8988T (cell line): ENCODE results near the gene BNIP2.

ENCODE experiments used
- DNase-seq: peaks from one replicate; pipeline ENCODE4 v3.0.0; 2011

The BNIP2 gene

GRCh38 chr15:59618406-59618805 lies 70.7 kb downstream of the BNIP2 start:
- no peak for DNase-seq

DNA sequence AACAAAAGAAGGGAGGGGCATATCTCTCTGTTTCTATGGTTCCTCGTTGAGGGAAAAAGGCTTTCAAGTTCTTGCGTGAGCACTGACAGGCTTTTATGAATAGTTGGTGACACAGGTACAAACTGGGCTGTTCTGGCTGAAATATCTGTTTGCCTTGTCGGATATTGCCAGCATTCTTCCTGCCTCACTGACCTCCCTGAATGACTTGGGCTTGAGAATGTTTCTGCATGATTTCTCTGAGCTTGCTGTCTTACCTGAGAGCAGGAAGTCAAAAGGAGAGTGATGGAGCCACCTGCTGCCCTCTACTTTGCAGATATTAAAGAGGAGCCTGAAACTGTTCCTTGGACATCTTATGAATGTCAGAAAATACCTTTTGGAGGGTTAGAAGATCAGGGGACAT lies 72.7 kb downstream of the BNIP2 start:
- no peak for DNase-seq

DNA sequence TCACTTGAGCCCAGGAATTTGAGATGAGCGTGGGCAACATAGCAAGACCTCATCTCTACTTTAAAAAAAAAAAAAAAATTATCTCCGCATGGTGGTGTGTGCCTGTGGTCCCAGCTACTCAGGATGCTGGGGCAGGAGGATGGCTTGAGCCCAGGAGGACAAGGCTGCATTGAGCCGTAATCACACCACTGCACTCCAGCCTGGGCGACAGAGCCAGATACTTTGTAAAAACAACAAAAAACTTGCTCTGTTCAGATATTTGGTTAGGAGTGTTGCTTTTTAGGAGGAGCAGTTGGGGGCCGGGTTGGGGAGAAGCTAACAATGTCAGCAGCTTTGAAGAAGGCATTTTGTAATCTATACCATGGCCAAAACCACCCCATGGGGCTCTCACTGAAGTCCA lies 73.5 kb downstream of the BNIP2 start:
- no peak for DNase-seq

GRCh38 chr15:59614153-59614552 lies 75.0 kb downstream of the BNIP2 start:
- no peak for DNase-seq

GRCh38 chr15:59611276-59612260 lies 77.6 kb downstream of the BNIP2 start, which contains the start of gene GCNT3:
Gene GCNT3, plus strand, starts transcription at chr15:59611783. Its CDS starts 6,456 bp downstream, at chr15:59618239.
- DNase-seq, result no peak

DNA sequence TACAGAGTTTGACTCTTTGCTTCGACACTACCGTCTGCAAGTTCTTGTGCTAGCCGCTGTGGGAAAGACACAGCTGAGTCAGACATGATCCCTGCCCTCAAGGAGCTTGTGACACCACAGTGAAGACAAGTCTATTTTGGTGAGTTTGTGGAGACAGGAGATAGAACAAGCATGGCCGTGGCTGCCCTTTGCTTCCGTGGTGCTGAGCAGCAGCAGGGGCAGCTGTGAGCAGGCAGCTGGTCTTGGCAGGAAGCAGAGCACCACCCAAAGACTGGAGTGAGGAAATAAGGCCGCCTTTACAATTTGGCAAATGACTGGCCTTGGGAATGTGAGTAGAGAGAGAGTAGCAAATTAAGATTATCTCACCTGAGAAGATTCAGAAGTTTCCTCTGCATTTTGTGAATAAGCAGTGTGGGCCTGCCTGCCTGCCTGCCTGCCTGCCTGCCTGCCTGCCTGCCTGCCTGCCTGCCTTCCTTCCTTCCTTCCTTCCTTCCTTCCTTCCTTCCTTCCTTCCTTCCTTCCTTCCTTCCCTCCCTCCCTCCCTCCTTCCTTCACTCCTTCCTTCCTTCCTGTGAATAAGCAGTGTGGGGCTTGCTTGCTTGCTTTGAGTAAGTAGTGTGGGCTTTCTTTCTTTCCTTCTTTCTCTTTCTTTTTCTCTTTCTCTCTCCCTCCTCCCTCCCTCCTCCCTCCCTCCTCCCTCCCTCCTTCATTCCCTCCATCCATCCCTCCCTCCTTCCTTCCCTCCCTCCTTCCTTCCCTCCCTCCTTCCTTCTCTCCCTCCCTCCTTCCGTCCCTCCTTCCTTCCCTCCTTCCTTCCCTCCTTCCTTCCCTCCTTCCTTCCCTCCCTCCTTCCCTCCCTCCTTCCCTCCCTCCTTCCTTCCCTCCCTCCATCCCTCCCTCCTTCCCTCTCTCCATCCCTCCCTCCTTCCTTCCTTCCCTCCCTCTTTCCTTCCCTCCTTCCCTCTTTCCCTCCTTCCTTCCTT lies 79.1 kb downstream of the BNIP2 start:
- DNase-seq, result no peak
